ENCODE measurements around the gene GAS2L3. TPM values are rescaled to one million over a fixed set of nuclear protein-coding genes. Genes with fewer than 3 reads are reported as not detected.
"Not testable (repeated sequence)": the region's sequence is repeated elsewhere in the genome, so short reads cannot be mapped to it uniquely, and the experiment has no call there.

GAS2L3 gene
- total RNA-seq, 1 donor from 2014 or later: 2.8 TPM

DNA sequence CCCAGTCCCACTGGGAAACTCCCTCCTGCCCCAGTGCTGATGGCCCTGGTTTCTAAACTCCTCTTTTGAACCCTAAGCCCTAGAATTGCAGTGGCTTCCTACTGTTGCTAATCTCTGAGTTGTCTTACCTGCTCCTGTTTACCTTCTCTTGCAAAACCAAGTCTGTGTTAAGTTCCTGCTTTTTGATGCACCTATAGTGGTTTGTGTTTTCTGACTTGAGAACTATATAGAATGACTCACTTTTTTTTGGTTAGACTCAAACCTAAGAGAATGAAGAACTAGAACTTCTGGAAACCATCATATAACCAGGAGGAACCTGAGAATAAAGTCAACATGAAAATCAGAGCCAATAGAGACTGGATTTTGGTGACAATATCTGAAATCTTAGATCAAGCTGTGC is 5.5 kb upstream of the GAS2L3 start:
- no peak for DNase-seq (ENCODE audit: low spot score)
- intact Hi-C loops (cut with DNase I): no loop called here

DNA sequence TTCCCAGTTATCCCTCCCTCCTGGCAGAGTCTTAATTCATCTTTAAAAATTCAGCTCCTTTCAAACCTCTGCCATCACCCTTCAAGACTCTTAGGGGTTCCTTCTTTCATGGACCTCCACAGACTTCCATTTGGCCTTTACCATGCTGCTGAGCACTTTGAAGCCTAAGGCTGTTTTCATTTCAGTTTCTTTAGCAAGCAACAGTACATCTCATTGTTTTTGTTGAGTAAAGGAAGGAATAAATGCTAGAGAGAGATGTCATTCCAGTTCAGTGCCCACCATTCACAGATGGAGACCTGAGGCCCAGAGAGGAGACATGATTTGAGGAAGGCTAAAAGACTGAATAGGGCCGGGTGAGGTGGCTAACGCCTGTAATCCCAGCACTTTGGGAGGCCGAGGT is 1.3 kb upstream of the GAS2L3 start:
- DNase-seq (ENCODE audit: low spot score): no peak
- intact Hi-C loops (cut with DNase I): loop anchor here (10.0 kb wide), 1 partner anchor 307 kb away; the partner anchor contains the start of genes DEPDC4 and SCYL2

GRCh38 chr12:100574187-100575074 is 947 bp downstream of the GAS2L3 start:
- DNase-seq (ENCODE audit: low spot score): no peak
- intact Hi-C loops (cut with DNase I): loop anchor here (10.0 kb wide), 1 partner anchor 310 kb away; the partner anchor contains the start of genes DEPDC4 and SCYL2

- intact Hi-C loops (cut with DNase I): loop anchor here (10.0 kb wide), 1 partner anchor 312 kb away; the partner anchor contains the start of genes DEPDC4 and SCYL2
These were observed 3.0 kb downstream of the GAS2L3 start for GRCh38 chr12:100576331-100577036.

GRCh38 chr12:100578923-100579322 is 5.4 kb downstream of the GAS2L3 start:
- intact Hi-C loops (cut with DNase I): loop anchor here (10.0 kb wide), 1 partner anchor 314 kb away; the partner anchor contains the start of genes DEPDC4 and SCYL2
- no peak for DNase-seq (ENCODE audit: low spot score)

More at GRCh38 chr12:100576331-100577036, 3.0 kb downstream of the GAS2L3 start:
- DNase-seq (ENCODE audit: low spot score): no peak

DNA sequence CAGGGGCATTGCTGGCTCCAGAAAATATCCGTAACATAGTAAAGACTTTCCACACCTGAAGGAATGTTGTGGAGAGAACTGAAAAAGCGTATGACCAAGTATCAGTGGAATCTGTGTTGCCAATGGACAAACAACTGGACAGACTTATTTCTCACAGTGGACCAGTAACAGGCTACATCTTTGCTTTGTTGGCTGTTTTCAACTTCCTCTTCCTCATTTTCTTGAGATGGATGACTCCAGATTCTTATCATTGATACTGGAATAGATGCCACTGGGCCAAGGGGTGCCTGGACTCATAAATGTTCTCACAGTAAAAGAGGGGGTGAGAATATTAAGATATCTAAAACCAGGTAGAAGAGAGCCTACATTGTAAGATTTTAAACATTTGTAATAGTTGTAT is 6.4 kb downstream of the GAS2L3 start:
- DNase-seq (ENCODE audit: low spot score): no peak
- intact Hi-C loops (cut with DNase I): loop anchor here (10.0 kb wide), 1 partner anchor 315 kb away; the partner anchor contains the start of genes DEPDC4 and SCYL2

GRCh38 chr12:100584256-100584655 is 10.8 kb downstream of the GAS2L3 start:
- intact Hi-C loops (cut with DNase I): no loop called here
- no peak for DNase-seq (ENCODE audit: low spot score)

GRCh38 chr12:100591979-100592378 is 18.5 kb downstream of the GAS2L3 start:
- DNase-seq (ENCODE audit: low spot score): no peak
- intact Hi-C loops (cut with DNase I): no loop called here

DNA sequence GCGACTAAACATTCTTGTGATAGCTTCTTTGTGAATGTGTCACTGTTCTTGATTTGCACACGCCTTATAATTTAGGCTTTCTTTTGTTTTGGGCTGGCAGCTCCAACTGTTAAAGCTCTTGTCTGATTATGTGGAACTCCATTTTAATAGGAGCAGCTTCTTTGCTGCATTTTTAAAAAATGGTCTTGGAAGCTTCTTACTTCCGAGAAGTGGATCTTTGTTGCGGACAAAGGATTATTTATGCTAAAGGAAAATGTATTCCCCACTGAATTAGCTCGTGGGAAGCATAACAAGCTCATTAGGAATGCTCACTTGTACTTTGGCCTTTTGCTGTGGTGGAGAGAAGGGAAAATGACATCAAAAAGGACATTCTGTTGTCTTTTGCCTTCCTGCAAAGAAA is 20.0 kb downstream of the GAS2L3 start:
- no peak for DNase-seq (ENCODE audit: low spot score)
- intact Hi-C loops (cut with DNase I): no loop called here

GRCh38 chr12:100601626-100602025 is 28.1 kb downstream of the GAS2L3 start:
- intact Hi-C loops (cut with DNase I): no loop called here
- no peak for DNase-seq (ENCODE audit: low spot score)

GRCh38 chr12:100602997-100603396 is 29.5 kb downstream of the GAS2L3 start:
- intact Hi-C loops (cut with DNase I); DNase-seq (ENCODE audit: low spot score): not testable (repeated sequence)

GRCh38 chr12:100608776-100609175 is 35.3 kb downstream of the GAS2L3 start:
- intact Hi-C loops (cut with DNase I): no loop called here
- no peak for DNase-seq (ENCODE audit: low spot score)

- DNase-seq (ENCODE audit: low spot score): no peak
- intact Hi-C loops (cut with DNase I): no loop called here
These were observed 37.4 kb downstream of the GAS2L3 start for GRCh38 chr12:100610666-100611430.

- intact Hi-C loops (cut with DNase I): no loop called here
These were observed 39.1 kb downstream of the GAS2L3 start for GRCh38 chr12:100612606-100613005.

GRCh38 chr12:100624571-100624970 is 51.1 kb downstream of the GAS2L3 start:
- DNase-seq (ENCODE audit: low spot score): no peak
- intact Hi-C loops (cut with DNase I): no loop called here

More at GRCh38 chr12:100612606-100613005, 39.1 kb downstream of the GAS2L3 start:
- DNase-seq (ENCODE audit: low spot score): no peak

DNA sequence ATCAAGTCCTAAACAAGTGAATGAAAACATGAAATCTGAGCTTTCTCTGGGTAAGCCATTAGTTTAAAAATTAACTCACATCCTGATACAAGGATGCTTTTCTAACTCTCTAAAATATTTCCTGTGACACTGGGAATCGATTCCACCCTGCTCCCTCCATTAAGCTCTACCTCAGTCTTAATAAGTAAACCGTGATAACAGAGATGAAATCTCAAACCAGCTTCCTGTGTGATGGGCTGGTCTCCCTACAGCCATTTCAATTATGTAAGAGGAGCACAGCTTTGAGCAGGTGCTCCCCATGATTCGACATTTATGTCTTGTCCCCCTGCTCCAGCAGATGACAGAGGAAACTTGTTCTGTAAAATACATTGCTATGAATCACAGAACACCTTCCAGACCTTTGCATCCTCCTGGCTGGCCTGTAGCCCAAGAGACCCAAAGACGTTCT is 59.0 kb downstream of the GAS2L3 start:
- no peak for DNase-seq (ENCODE audit: low spot score)
- intact Hi-C loops (cut with DNase I): no loop called here

GRCh38 chr12:100633082-100633785 is 59.8 kb downstream of the GAS2L3 start:
- intact Hi-C loops (cut with DNase I); DNase-seq (ENCODE audit: low spot score): not testable (repeated sequence)

DNA sequence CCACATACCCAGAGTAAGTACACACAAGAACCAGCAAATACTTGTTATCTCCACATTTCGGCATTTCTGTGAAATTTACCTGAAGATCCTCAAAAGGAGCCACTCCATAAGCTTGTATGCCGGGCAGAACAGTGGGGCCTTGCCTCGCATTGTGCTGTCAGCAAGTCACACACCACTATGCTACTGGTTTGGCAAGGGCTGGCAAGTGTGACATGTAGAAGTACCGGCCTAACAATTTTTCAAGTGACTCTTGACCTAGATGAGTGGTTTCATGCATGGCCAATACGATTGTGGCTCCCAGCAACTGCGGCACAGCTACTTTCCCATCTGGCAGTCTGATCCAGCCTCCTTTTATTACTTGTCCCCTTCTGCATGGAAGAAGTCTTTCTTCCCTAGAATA is 69.8 kb downstream of the GAS2L3 start:
- intact Hi-C loops (cut with DNase I): no loop called here
- no peak for DNase-seq (ENCODE audit: low spot score)

DNA sequence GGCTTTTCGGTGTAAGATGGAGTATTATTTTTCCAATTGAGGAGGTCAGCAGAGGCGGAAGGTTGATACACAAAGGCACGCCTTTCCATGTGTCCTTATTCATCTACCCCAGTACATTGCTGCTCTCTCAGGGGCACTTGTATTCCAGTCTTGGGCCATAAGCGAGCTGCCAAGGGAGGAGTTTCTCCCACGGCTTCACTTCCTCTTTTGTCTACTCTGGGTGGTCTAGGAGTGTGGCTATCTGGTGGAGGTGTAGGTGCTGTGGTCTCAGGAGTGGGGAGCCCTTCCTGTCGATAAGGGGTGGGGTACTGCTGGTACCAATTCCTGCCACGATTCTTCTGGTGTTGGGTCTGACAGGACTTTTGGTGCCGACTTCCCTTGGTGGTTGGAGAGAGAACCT is 73.4 kb downstream of the GAS2L3 start:
- intact Hi-C loops (cut with DNase I): no loop called here
- no peak for DNase-seq (ENCODE audit: low spot score)

Data from cardiac septum (tissue), 1 donor.